Body of pancreas (tissue), 4 donors: ENCODE measurements around the gene DAAM1. TPM values are rescaled to one million over a fixed set of nuclear protein-coding genes. Genes with fewer than 3 reads are reported as not detected.

ENCODE experiments used
- ATAC-seq: fragments of 150-250 bp; one replicate; pipeline ENCODE4 v1.9.1; 2016
- DNase-seq, 4 donors: peaks; one replicate each; pipeline ENCODE4 v3.0.0-alpha.2; 2019
- H3K27ac ChIP-seq, 4 donors: fragments of 200-600 bp; sonication (generic); 1 replicate in 3 of 4; 2 replicates in 1 of 4; pipeline versions ENCODE4 v1.5.1 to v1.6.1; 2016 to 2019; ENCODE audit warnings: mild to moderate bottlenecking in 1 of 4, mixed read lengths in 1 of 4, moderate library complexity in 1 of 4
- H3K27me3 ChIP-seq, 2 donors: fragments of 200-600 bp; sonication (generic); one replicate each; pipeline ENCODE4 v1.6.0; 2016; ENCODE audit warnings: mild to moderate bottlenecking in 1 of 2
- H3K36me3 ChIP-seq, 2 donors: fragments of 200-600 bp; sonication (generic); replicated peaks in 1 of 2; 2 replicates each; pipeline ENCODE4 v1.5.1; 2016; ENCODE audit warnings: low read depth in 2 of 2; ENCODE audit not compliant: insufficient read depth in 1 of 2
- H3K4me1 ChIP-seq: fragments of 200-600 bp; sonication (generic); one replicate; pipeline ENCODE4 v1.6.0; 2016
- H3K4me3 ChIP-seq, 2 donors: fragments of 200-600 bp; sonication (generic); 1 replicate in 1 of 2; 2 replicates in 1 of 2; pipeline ENCODE4 v1.5.1; 2016 to 2019
- H3K9me3 ChIP-seq, 3 donors: fragments of 200-600 bp; sonication (generic); 1 replicate in 2 of 3; 2 replicates in 1 of 3; pipeline ENCODE4 v1.5.1; 2016
- CTCF ChIP-seq, 7 experiments: fragments of 450-650 bp in 4 of 7; fragments of 200-600 bp in 3 of 7; sonication (generic) in 3 of 7; IDR thresholded peaks; one replicate each; pipeline ENCODE4 v1.5.1; 2016 to 2019; ENCODE audit warnings: antibody characterized with exemption in 7 of 7
- POLR2A ChIP-seq, 3 donors: fragments of 450-650 bp; IDR thresholded peaks; one replicate each; pipeline ENCODE4 v1.6.1; 2016; ENCODE audit warnings: antibody characterized with exemption in 3 of 3, mild to moderate bottlenecking in 2 of 3
- WGBS, 2 donors: methylation state at CpG; one replicate each; pipeline ENCODE4 v1.1.5; 2017; 5-methylcytosine and 5-hydroxymethylcytosine counted together
- intact Hi-C: fragments of 100-400 bp; cut with DNase I; formaldehyde crosslinking; loops from one replicate; pipeline ENCODE4 v1.15.1; 2023
- total RNA-seq, 2 donors: library from RNA; depleted of rRNA; stranded (reverse); fragments of >200 nt; gene quantifications; one replicate each; pipeline ENCODE4 v1.1.0, GENCODE V29; 2016

The DAAM1 gene
- total RNA-seq, 2 donors from 2014 or later, result 16.9 to 42.5 TPM

GRCh38 chr14:59197695-59198262, 9.3 kb downstream of the DAAM1 start:
- H3K9me3 ChIP-seq, result no peaks in the 10 kb centered on the region
- peaks cover 38% of the 10 kb centered on the region for H3K4me1 ChIP-seq
- intact Hi-C loops, result no loop called here
- H3K27ac ChIP-seq, result no peak overlapping the region
- H3K4me3 ChIP-seq, result no peak overlapping the region
- TF ChIP-seq CTCF (IDR thresholded peaks at IDR 0.05) (no peak), POLR2A (IDR thresholded peaks at IDR 0.05) (no peak)
- no peaks in the 10 kb centered on the region for H3K27me3 ChIP-seq
- H3K36me3 ChIP-seq, result no peaks in the 10 kb centered on the region
- WGBS, 2 donors, result 77 to 89% methylated on average over 5 of the region's 5 CpGs
- DNase-seq (no peak), ATAC-seq (no peak)

- DNase-seq (no peak), ATAC-seq (no peak)
- Histone ChIP-seq H3K27me3 (no peaks in the 10 kb centered on the region), H3K27ac (no peak overlapping the region), H3K36me3 (no peaks in the 10 kb centered on the region), H3K4me1 (peaks cover 24% of the 10 kb centered on the region), H3K4me3 (no peak overlapping the region), H3K9me3 (no peaks in the 10 kb centered on the region)
- 83 to 98% methylated on average over 5 of the region's 5 CpGs for WGBS, 2 donors
- no peak for TF ChIP-seq POLR2A (IDR thresholded peaks at IDR 0.05)
- no peak for TF ChIP-seq CTCF (IDR thresholded peaks at IDR 0.05)
- intact Hi-C loops, result no loop called here
These were observed 10.7 kb downstream of the DAAM1 start for GRCh38 chr14:59199205-59199604.

GRCh38 chr14:59199614-59200013, 11.1 kb downstream of the DAAM1 start:
- no peak overlapping the region for H3K4me3 ChIP-seq
- H3K9me3 ChIP-seq, result no peaks in the 10 kb centered on the region
- H3K36me3 ChIP-seq, result no peaks in the 10 kb centered on the region
- WGBS, 2 donors, result 40 to 65% methylated on average over 1 of the region's 1 CpG
- DNase-seq, result no peak
- no peak overlapping the region for H3K27ac ChIP-seq
- intact Hi-C loops, result no loop called here
- H3K27me3 ChIP-seq, result no peaks in the 10 kb centered on the region
- peaks cover 20% of the 10 kb centered on the region for H3K4me1 ChIP-seq
- TF ChIP-seq POLR2A (IDR thresholded peaks at IDR 0.05) (no peak), CTCF (IDR thresholded peaks at IDR 0.05) (no peak)
- no peak for ATAC-seq

- Histone ChIP-seq H3K4me1 (peaks cover 17% of the 10 kb centered on the region), H3K9me3 (no peaks in the 10 kb centered on the region), H3K36me3 (no peaks in the 10 kb centered on the region), H3K27me3 (no peaks in the 10 kb centered on the region), H3K4me3 (no peak overlapping the region), H3K27ac (no peak overlapping the region)
- ATAC-seq (no peak), DNase-seq (no peak)
- intact Hi-C loops, result no loop called here
- no peak for TF ChIP-seq CTCF (IDR thresholded peaks at IDR 0.05)
- TF ChIP-seq POLR2A (IDR thresholded peaks at IDR 0.05), result no peak
These were observed 11.7 kb downstream of the DAAM1 start for GRCh38 chr14:59200195-59200594.

GRCh38 chr14:59202031-59202430, 13.6 kb downstream of the DAAM1 start:
- intact Hi-C loops, result no loop called here
- Histone ChIP-seq H3K9me3 (no peaks in the 10 kb centered on the region), H3K27ac (no peak overlapping the region), H3K27me3 (no peaks in the 10 kb centered on the region), H3K36me3 (no peaks in the 10 kb centered on the region), H3K4me3 (no peak overlapping the region), H3K4me1 (peaks cover 7% of the 10 kb centered on the region)
- ATAC-seq (no peak), DNase-seq (no peak)
- TF ChIP-seq POLR2A (IDR thresholded peaks at IDR 0.05) (no peak), CTCF (IDR thresholded peaks at IDR 0.05) (no peak)
- WGBS, 2 donors, result 88 to 89% methylated on average over 4 of the region's 4 CpGs
